Heart left ventricle (tissue), 13 donors: ENCODE results near the gene LYSET.

Source experiments
- POLR2A ChIP-seq, 2 donors: fragments of 450-650 bp; IDR thresholded peaks; one replicate each; pipeline ENCODE4 v1.6.1; 2017; ENCODE audit warnings: antibody characterized with exemption in 2 of 2, mild to moderate bottlenecking in 2 of 2, moderate library complexity in 2 of 2
- TF ChIP-seq, protein P1 (sequence below), 12 donors: fragments of 200-600 bp; sonication (generic) in 4 of 12; IDR thresholded peaks; one replicate each; pipeline versions ENCODE4 v1.5.0 to v1.8.0; 2018 to 2022; ENCODE audit warnings: antibody characterized with exemption in 12 of 12, mild to moderate bottlenecking in 5 of 12
- donor health status: ischemic (EF 13 %, LVEDD 7.1; RV severe dilation, severe dysfunction).
- donor health status: DM: no; HTN: yes; CAD: no.
- donor health status: DM: no; HTN: no; CAD: no.
- donor health status: ischemic (EF 25% LVEDD 6.9; RV normal size, moderate dysfunction).
- donor health status: ischemic (EF 25% LVEDD 5.7; RV mildly dilated, moderate dysfunction).
- donor health status: ischemic (EF 35%, LVEDD 5.7; RV mildly dilated, moderate dysfunction).
- donor health status: nonischemic (EF 11% LVEDD 7.7; RV severe dilation, severe dysfunction).
- donor health status: DM: yes; HTN: yes; CAD: no.
- donor health status: PGD.
- donor health status: ischemic (EF 29% LVEDD 5.4; RV normal size, mild dysfunction).
- donor health status: nonischemic (EF 23%, LVEDD 6.1; RV moderate dilation, normal function).

DNA sequence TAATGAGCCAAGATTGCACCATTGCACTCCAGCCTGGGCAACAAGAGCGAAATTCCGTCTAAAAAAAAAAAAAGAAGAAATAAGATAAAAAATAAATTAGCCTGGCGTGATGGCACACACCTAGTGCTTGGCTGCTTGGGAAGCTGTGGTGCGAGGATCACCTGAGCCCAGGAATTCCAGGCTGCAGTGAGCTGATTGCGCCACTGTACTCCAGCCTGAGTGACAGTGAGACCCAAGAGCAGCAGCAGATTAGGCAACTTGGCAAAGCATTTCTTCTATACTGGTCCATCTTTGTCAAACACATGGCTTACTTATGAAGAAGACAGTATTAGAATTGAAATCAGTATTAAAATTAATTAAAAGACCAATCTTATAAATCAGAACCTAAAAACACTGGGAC lies 15.4 kb downstream of the LYSET start:
- no peak for TF ChIP-seq POLR2A (IDR thresholded peaks at IDR 0.05)
- TF ChIP-seq, protein P1, sequence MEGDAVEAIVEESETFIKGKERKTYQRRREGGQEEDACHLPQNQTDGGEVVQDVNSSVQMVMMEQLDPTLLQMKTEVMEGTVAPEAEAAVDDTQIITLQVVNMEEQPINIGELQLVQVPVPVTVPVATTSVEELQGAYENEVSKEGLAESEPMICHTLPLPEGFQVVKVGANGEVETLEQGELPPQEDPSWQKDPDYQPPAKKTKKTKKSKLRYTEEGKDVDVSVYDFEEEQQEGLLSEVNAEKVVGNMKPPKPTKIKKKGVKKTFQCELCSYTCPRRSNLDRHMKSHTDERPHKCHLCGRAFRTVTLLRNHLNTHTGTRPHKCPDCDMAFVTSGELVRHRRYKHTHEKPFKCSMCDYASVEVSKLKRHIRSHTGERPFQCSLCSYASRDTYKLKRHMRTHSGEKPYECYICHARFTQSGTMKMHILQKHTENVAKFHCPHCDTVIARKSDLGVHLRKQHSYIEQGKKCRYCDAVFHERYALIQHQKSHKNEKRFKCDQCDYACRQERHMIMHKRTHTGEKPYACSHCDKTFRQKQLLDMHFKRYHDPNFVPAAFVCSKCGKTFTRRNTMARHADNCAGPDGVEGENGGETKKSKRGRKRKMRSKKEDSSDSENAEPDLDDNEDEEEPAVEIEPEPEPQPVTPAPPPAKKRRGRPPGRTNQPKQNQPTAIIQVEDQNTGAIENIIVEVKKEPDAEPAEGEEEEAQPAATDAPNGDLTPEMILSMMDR (IDR thresholded peaks at IDR 0.05): no peak
